LNCAP (cell line): ENCODE data around the gene SLX4.

Source experiments
- CTCF ChIP-seq: fragments of 450-650 bp; IDR thresholded peaks from 2 replicates; pipeline ENCODE4 v1.5.1; 2017; ENCODE audit warnings: mild to moderate bottlenecking

The SLX4 gene

DNA sequence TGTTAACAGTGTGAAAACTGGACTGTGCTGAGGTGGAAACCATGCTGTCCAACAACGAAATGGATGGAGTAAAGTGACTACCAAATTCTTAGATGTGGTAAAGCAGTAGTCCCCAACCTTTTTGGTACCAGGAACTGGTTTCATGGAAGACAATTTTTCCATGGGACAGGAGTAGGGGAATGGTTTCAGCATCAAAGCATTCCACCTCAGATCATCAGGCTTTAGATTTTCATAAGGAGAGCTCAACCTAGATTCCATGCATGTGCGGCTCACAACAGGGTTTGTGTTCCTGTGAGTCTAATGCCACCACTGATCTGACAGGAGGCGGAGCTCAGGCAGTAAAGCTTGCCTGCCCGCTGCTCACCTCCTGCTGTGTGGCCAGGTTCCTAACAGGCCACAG lies 11.5 kb downstream of the SLX4 start:
- no peak for TF ChIP-seq CTCF

DNA sequence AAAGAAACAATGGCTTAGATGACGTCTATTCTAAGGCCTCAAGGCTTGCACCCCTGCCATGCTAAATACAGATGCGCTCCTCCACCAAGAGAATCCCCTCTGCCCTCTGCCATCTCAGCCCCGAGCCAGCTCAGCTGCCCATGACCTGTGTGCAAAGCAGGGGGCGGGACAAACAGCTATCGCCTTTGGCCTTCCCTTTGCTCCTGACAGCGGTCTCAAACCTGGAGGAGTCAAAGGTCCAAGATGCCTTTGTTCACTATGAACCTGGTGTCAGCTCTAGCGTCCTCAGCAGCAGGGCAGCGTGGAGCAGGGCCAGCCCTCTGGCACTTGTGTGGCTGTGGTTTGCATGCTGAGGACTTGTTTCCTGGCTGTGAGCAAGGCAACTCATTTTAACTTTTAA lies 12.3 kb downstream of the SLX4 start:
- no peak for TF ChIP-seq CTCF

GRCh38 chr16:3598236-3598635 lies 13.2 kb downstream of the SLX4 start:
- TF ChIP-seq CTCF, result no peak

DNA sequence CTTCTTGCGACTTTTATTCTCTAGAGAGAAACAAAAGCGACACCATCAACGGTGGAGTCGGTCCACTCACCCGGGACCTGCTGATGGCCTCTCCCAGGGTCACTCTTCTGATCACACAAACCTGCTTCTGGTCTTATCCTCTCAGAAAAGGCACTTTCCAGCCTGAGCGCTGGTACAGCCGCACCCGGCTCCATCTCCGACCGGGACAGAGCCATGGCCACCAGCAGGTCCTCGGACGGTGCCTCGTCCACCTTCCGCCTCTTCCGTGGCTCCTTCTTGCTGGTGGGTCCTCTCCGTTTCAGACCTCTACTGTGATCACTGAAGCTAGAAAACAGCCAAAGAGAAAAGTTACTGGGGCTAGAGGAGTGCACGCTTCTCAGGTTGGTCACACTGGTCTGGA lies 13.7 kb downstream of the SLX4 start:
- TF ChIP-seq CTCF, result no peak

DNA sequence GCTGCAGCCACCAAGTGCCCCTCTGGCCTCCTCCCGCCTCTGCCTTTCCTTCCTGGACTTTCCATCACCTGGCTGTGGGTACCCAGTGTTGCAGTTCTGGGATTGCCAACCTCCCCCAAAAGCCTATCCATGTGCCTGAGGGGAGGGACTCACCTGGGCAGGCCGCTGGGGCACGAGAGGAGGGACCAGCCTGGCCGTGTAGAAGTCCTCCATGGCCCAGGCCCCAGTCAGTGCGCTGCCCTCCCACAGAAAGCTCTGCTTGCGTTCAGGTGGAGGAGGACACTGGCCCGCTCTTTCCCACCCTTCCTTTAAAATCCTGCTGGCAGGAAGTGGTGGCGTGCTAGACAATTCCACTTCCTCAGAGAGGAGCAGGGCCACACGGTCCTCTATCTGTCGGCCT lies 14.2 kb downstream of the SLX4 start:
- TF ChIP-seq CTCF, result no peak

DNA sequence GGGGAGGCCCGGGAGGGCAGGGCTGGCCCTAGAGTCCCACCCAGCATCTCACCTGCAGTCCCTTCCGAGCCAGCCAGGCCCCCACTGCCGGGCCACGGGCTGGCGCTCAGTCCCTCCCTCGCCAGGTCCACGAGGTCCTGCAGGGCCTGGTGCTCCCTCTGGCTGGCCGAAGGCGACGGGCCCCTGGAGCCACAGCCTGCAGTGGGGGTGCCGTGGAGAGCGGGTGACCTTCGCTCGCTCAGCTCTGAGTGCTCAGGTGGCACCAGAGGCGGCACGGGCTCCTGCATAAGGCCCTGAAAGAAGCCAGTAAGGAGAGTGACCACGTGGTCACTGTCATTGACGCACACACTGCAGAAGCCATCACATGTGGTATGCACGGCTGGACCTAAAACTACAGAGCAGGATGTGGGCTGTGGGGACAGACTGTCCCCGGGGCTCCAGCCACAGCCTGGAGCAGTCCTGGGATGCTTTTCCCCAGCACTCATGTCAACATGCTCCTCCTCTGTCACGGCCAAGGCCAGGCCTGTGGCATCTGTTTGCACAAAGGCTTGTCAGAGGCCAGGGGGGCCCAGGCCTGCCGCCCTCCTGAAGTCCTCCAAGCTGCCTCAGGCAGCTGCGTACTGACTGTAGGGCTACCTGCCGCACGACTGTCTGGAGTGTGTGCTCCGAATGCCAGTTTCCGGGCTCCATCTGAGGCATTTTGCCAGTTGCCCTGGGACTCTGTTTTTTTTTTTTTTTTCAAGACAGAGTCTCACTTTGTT lies 15.1 kb downstream of the SLX4 start:
- no peak for TF ChIP-seq CTCF

- no peak for TF ChIP-seq CTCF
Observed at GRCh38 chr16:3595521-3596021, 15.8 kb downstream of the SLX4 start.

- no peak for TF ChIP-seq CTCF
Observed at GRCh38 chr16:3595110-3595486, 16.3 kb downstream of the SLX4 start.
